OCI-LY7 (cell line): ENCODE measurements around the gene ADAMTSL3. TPM values are rescaled to one million over a fixed set of nuclear protein-coding genes. Genes with fewer than 3 reads are reported as not detected.

ENCODE experiments used
- BruUV-seq: library from RNA; stranded (reverse); fragments of 400-500 nt; replicated peaks from 2 replicates; lab custom pipeline; 2021; lab: Mats Ljungman, UMichigan
- CTCF ChIA-PET: fragments of 300-600 bp; sonication (Branson Sonifier 250); formaldehyde crosslinking; loops from one replicate; lab custom pipeline; 2022; ENCODE audit warnings: antibody characterized with exemption; ENCODE audit not compliant: unreplicated experiment; lab: Charles Lee
- POLR2A ChIA-PET: fragments of 300-600 bp; sonication (Branson Sonifier 250); formaldehyde crosslinking; loops from one replicate; lab custom pipeline; 2022; ENCODE audit warnings: antibody characterized with exemption; lab: Charles Lee
- DNase-seq: peaks from one replicate; pipeline ENCODE4 v3.0.0-alpha.2; 2015; ENCODE audit warnings: low spot score
- H2AFZ ChIP-seq: fragments of 200-600 bp; sonication (generic), shearing (Covaris generic); 2 replicates; pipeline ENCODE4 v1.6.1; 2014; ENCODE audit warnings: mild to moderate bottlenecking, antibody characterized with exemption, low read length, moderate library complexity
- H3K27ac ChIP-seq: fragments of 200-600 bp; sonication (generic); 2 replicates; pipeline ENCODE4 v1.5.1; 2014; ENCODE audit warnings: mixed run types, low read depth, mild to moderate bottlenecking, moderate library complexity, low read length, inconsistent platforms; ENCODE audit not compliant: poor library complexity, severe bottlenecking
- H3K36me3 ChIP-seq: fragments of 200-600 bp; sonication (generic); 2 replicates; pipeline ENCODE4 v1.6.1; 2014; ENCODE audit warnings: mild to moderate bottlenecking, antibody characterized with exemption, low read length, moderate library complexity, mixed read lengths; ENCODE audit not compliant: insufficient read depth
- H3K4me1 ChIP-seq: fragments of 200-600 bp; sonication (generic); 2 replicates; pipeline ENCODE4 v1.5.1; 2014; ENCODE audit warnings: mild to moderate bottlenecking, low read length; ENCODE audit not compliant: insufficient read depth, poor library complexity, severe bottlenecking
- H3K4me2 ChIP-seq: fragments of 200-600 bp; sonication (generic); 2 replicates; pipeline ENCODE4 v1.6.1; 2014; ENCODE audit warnings: mild to moderate bottlenecking, low read length
- H3K4me3 ChIP-seq: fragments of 200-600 bp; sonication (generic); 2 replicates; pipeline ENCODE4 v1.5.1; 2014; ENCODE audit warnings: mild to moderate bottlenecking, low read depth, low read length; ENCODE audit not compliant: poor library complexity, severe bottlenecking
- H3K79me2 ChIP-seq: fragments of 200-600 bp; sonication (generic); 2 replicates; pipeline ENCODE4 v1.6.1; 2016; ENCODE audit warnings: low read depth, mild to moderate bottlenecking, low read length, moderate library complexity, mixed read lengths; ENCODE audit not compliant: insufficient read depth
- H3K9me2 ChIP-seq: fragments of 200-600 bp; sonication (generic); 2 replicates; pipeline ENCODE4 v1.6.1; 2016; ENCODE audit warnings: mild to moderate bottlenecking, low read length, mixed read lengths; ENCODE audit not compliant: insufficient read depth
- H3K9me3 ChIP-seq: fragments of 200-600 bp; sonication (generic); 2 replicates; pipeline ENCODE4 v1.6.1; 2014; ENCODE audit warnings: mild to moderate bottlenecking, mixed run types, low read length, mixed read lengths
- H4K20me1 ChIP-seq: fragments of 200-600 bp; sonication (generic); 2 replicates; pipeline ENCODE4 v1.6.1; 2014; ENCODE audit warnings: mild to moderate bottlenecking, antibody characterized with exemption, low read length, moderate library complexity, mixed read lengths; ENCODE audit not compliant: insufficient read depth
- EZH2phosphoT487 ChIP-seq: fragments of 200-600 bp; sonication (generic); IDR thresholded peaks from 2 replicates; pipeline ENCODE4 v1.6.1; 2018; ENCODE audit warnings: low read depth, borderline replicate concordance, mild to moderate bottlenecking, mixed run types, antibody characterized with exemption, low read length, moderate library complexity, mixed read lengths
- intact Hi-C: fragments of 100-400 bp; cut with micrococcal nuclease; formaldehyde crosslinking; loops from one replicate; pipeline ENCODE4 v1.10.0; 2022; ENCODE audit not compliant: unreplicated experiment
- total RNA-seq, 2 experiments: library from RNA; depleted of rRNA in 1 of 2; stranded (reverse); fragments of >200 nt in 1 of 2; shearing (Covaris generic) in 1 of 2; gene quantifications; 2 replicates each; pipeline ENCODE4 v1.2.3, GENCODE V29; 2014 to 2022
- TF ChIP-seq, protein P1 (sequence below): fragments of 200-600 bp; sonication (generic); conservative IDR thresholded peaks from 2 replicates; pipeline ENCODE4 v1.5.1; 2014; ENCODE audit warnings: mild to moderate bottlenecking, antibody characterized with exemption, low read length, moderate library complexity, mixed read lengths

The ADAMTSL3 gene
- total RNA-seq, 2 experiments from 2014 or later: not detected

GRCh38 chr15:83708328-83708727 lies 54.4 kb downstream of the ADAMTSL3 start:
- DNase-seq: no peak
- CTCF ChIA-PET: interaction anchor here (0.5 kb wide), 1 partner anchor 862 kb away, joined by 5 read pairs; no protein-coding TSS in a partner anchor

DNA sequence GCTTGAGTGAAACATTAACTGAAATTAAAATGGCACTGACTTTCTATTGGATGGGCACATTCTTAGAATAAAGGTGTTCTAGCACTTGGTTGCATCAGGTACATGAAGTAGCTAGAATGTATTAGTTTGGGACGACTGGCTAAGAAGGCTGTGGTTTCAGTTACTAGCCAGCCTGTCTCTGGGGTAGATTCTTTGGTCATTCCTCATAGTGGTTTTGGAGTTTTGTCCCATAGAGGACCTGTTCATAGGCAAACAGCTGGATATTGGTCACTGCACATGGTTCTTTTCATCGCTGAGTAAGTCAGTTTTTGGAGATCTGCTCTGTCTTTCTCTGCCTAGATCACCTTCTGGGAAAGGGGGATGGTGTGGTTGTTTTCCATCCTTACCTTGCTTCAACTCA lies 55.3 kb downstream of the ADAMTSL3 start:
- H3K9me3 ChIP-seq: no peaks in the 10 kb centered on the region
- no peaks in the 10 kb centered on the region for H3K4me1 ChIP-seq
- no peaks in the 10 kb centered on the region for H3K36me3 ChIP-seq
- H3K27ac ChIP-seq: no peak overlapping the region
- H3K4me3 ChIP-seq: no peak overlapping the region
- no peaks in the 10 kb centered on the region for H3K9me2 ChIP-seq
- ChIA-PET POLR2A (interaction anchor here (1.1 kb wide), 1 partner anchor 391 kb away, joined by 3 read pairs; no protein-coding TSS in a partner anchor), CTCF (no interaction called here)
- no TSS peak for BruUV-seq
- no peak for DNase-seq
- H2AFZ ChIP-seq: no peak overlapping the region
- intact Hi-C loops: no loop called here
- no peaks in the 10 kb centered on the region for H3K79me2 ChIP-seq
- H3K4me2 ChIP-seq: no peak overlapping the region
- no peak for TF ChIP-seq EZH2phosphoT487
- TF ChIP-seq, protein P1, sequence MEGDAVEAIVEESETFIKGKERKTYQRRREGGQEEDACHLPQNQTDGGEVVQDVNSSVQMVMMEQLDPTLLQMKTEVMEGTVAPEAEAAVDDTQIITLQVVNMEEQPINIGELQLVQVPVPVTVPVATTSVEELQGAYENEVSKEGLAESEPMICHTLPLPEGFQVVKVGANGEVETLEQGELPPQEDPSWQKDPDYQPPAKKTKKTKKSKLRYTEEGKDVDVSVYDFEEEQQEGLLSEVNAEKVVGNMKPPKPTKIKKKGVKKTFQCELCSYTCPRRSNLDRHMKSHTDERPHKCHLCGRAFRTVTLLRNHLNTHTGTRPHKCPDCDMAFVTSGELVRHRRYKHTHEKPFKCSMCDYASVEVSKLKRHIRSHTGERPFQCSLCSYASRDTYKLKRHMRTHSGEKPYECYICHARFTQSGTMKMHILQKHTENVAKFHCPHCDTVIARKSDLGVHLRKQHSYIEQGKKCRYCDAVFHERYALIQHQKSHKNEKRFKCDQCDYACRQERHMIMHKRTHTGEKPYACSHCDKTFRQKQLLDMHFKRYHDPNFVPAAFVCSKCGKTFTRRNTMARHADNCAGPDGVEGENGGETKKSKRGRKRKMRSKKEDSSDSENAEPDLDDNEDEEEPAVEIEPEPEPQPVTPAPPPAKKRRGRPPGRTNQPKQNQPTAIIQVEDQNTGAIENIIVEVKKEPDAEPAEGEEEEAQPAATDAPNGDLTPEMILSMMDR: no peak
- H4K20me1 ChIP-seq: no peaks in the 10 kb centered on the region

More at GRCh38 chr15:83708328-83708727, 54.4 kb downstream of the ADAMTSL3 start:
- TF ChIP-seq EZH2phosphoT487: no peak
- TF ChIP-seq, protein P1: no peak
- BruUV-seq: no TSS peak
- intact Hi-C loops: no loop called here
- Histone ChIP-seq H3K9me3 (no peaks in the 10 kb centered on the region), H3K79me2 (no peaks in the 10 kb centered on the region), H3K4me2 (no peak overlapping the region), H3K9me2 (no peaks in the 10 kb centered on the region), H3K27ac (no peak overlapping the region), H3K4me1 (no peaks in the 10 kb centered on the region), H2AFZ (no peak overlapping the region), H3K4me3 (no peak overlapping the region), H3K36me3 (no peaks in the 10 kb centered on the region), H4K20me1 (no peaks in the 10 kb centered on the region)
- POLR2A ChIA-PET: interaction anchor here (1.1 kb wide), 1 partner anchor 390 kb away, joined by 3 read pairs; no protein-coding TSS in a partner anchor

- Histone ChIP-seq H2AFZ (no peak overlapping the region), H3K27ac (no peak overlapping the region), H3K9me2 (no peaks in the 10 kb centered on the region), H3K4me3 (no peak overlapping the region), H3K4me1 (no peaks in the 10 kb centered on the region), H3K36me3 (no peaks in the 10 kb centered on the region), H3K79me2 (no peaks in the 10 kb centered on the region), H4K20me1 (no peaks in the 10 kb centered on the region), H3K4me2 (no peak overlapping the region), H3K9me3 (no peaks in the 10 kb centered on the region)
- intact Hi-C loops: no loop called here
- ChIA-PET POLR2A (no interaction called here), CTCF (no interaction called here)
- BruUV-seq: no TSS peak
- TF ChIP-seq, protein P1: no peak
- TF ChIP-seq EZH2phosphoT487: no peak
- DNase-seq: no peak
Measured at GRCh38 chr15:83709811-83710210, 55.9 kb downstream of the ADAMTSL3 start.
